Midbrain (tissue), 1 donor: ENCODE measurements around the gene PMPCA.

Source experiments
- DNase-seq: peaks from one replicate; lab custom pipeline; 2025; lab: John Stamatoyannopoulos, UW

PMPCA gene

DNA sequence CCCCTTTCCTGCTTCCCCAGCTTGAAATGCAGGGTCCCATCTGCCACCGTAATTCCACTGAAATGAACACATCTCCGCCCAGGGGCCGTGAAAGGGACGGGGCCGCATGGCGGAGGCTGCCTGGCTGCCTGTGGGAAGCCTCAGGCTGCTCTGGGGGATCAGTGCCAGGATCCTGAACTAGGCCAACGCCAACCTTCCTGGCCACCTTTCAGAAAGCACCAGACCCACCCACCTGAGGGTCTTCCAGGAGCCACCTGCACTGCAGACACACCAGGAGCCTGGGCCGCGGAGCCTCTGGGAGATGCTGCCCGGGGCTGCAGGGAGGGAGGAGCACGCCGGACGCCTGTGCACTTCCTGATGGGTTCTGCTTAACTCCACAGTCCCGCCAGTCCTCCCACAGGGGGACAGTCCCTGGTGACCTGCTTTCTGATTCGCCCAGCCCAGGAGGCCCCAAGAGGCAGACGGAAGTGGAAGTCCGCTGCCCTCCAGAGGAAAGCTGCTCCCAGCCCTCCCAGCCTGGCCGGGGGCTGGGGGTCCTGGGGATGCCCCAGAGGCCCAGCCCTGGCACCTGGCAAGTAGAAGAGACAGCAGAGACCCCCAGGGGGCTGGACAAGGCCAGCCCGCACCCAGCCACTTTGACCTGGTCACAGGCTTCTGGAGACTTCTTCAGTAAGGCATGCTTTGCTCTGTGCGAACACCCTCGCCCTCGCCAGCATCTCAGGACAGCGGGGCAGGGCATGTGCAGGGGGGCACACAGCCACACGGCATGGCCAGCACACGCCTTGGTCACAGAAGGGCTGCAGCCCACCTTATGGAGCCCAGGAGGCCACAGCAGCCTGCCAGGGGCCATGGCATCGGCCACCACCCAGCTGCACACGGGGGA lies 36.9 kb upstream of the PMPCA start, which contains the start of gene CARD9:
CARD9 (minus strand) TSS at position 370 of the 883 bp plus-strand sequence. CDS start 1,591 bp downstream, outside the sequence.
- DNase-seq, result peak; percentile 30

DNA sequence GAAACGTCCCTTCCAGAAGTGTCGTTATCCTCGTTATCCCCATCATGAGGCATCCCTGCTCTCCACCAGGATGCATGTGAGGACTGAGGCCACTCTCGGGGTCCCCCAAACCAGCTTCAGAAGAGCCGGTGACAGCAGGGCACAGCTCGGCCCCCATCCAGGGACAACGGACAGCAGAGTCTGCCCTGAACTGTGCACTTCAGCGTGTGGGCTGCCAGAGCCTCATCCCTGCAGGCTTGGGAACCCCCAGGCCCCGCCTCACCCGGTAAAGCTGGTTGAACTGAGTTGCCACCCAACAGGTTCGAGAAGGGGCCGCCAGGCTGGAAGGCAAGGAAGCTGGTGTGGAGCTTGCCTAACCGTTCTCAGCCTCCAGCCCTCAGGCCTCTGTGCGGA lies 36.3 kb upstream of the PMPCA start:
- DNase-seq, result no peak

DNA sequence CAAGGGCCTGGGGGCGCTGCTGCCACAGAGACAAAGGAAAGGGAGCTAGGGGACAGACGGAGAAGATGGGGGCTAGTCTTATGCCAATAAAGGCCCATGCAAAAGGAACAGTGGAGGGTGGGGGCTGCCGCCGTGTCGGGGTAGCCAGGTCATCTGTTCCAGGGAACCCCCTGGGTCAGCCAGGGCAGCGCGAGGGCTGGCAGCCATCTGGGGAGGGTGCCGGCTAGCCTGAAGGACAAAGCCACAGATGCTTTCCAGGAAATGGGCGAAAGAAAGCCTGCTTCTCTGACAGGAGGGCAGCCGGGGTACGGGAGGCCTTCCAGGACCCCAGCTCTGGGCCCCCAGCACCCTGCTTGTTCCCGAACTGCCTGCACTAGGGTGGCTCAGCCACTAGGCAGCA lies 35.4 kb upstream of the PMPCA start:
- no peak for DNase-seq

DNA sequence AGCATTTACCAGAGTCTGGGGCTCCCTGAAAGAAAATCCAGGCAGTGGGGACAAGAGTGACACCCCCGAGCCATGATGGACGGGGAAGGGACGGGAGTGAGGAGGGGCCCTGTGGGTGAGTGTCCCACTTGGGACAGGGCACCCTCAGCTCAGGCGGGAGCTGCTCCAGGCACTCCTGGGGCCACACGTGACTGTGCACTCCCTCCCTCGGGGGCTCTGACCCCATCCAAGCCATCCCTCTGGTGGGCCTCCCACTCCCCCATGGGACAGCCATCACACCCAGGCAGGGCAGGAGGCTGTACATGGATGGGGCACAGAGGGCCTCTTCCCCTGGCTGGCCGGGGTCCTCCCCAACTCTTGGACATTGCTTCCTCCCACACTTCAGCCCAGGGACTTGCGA lies 34.0 kb upstream of the PMPCA start:
- no peak for DNase-seq

DNA sequence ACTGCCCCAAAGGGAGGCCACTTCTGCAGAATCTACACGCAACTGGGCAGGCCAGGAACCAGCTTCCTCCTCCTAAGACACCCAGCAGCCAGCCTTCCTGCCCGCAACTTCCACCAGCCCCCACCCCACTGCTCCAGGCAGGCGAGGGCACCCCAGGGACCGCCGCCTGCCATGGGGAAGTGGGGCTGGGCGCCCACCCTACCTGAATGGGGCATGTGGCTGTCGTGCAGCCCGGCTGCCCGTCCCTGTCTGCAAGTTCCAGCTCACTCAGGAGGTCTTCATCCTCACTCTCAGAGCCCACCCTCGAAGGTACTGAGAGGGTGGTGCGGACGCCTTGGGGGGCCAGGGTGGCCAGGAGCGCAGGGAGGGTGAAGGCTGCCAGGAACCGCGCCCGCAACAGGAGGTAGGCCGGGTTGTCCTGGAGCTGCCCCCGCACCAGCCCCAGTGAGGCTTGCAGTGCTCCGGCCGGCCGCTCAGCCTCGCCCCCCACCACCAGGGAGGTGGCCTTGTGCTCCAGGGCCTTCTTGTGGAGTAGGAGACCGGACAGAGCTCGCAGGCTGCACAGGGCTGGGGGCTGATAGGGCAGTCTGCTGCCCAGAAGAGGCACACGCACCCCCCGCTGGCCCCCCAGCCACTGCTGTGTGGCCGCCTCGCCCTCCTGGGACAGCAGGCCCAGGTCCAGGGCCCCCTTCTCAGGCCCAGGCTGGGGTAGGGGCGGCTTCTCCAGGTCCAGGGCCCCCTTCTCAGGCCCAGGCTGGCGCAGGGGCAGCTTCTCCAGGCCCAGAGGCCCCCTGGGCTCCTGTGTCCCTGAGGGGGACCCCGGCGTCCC lies 32.9 kb upstream of the PMPCA start:
- no peak for DNase-seq

DNA sequence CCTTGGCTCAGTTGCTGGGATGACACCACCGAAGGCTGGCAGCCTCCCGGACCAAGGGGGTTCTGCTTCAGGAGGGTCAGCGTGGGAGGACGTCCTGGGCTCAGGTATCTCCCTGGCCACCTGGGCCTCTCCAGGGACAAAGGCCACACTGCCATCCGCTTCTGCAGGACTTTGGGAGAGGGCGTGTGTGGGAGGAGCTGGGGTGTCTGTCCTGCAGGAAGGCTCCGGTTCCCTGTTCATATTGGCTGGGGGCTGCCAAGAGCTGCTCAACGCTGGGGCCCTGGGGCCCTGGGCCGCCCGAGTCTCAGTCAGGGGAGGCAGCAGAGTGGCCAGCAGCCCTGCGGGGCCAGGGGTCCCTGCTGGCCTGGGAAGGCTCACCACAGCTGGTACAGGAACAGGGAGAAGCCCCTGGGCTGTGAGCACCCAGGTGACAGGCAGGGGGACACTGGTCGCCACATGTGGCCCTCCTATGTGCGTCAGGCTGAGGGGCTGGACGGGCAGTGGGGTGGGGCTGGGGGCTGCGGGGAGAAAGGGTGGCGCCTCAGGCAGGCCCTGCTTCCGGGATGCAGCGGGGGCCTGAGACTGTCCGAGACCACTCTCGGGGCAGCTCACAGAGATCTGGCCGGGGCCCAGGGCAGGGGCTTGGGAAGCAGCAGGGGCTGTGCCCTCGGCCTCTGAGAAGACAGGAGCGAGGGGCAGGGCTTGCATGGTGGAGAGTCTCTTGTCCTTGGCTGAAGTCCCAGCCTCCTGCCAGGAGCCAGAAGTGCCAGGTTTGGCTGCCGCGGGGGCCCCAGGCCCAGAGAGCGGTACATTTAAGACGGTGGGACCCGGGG lies 32.1 kb upstream of the PMPCA start:
- no peak for DNase-seq

DNA sequence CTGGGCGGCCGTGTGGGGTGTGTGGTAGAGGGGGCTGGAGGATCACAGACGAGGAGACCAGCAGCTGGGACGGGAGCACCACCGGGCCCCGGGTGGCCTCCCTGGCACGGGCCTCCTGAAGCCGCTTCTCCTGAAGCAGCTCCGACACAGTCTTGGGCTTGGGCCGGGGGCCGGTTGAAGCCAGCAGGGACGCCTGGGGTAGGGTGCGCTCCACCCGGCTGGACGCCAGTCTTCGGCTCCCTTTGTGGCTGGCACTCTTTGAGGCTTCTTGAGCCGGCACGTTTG lies 31.5 kb upstream of the PMPCA start:
- DNase-seq, result no peak

DNA sequence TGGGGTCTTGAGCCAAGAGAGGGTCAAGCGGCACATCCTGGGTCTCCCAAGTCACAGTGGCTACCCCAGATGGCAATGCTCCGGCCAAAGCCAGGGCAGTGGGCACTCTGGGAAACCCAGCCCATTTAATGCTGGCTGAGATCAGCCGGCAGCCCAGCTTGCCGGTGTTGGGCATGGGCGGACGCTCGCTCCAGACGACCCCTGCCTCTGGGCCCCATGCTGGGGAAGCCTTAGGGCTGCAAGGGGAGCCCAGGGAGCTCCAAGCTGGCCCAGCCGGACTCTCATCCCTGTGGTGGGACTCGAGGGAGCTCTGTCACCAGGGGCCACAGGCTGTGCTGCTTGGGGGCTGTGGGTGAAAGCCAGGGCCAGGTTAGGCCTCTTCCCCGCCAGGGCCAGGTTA lies 31.1 kb upstream of the PMPCA start:
- DNase-seq, result no peak

DNA sequence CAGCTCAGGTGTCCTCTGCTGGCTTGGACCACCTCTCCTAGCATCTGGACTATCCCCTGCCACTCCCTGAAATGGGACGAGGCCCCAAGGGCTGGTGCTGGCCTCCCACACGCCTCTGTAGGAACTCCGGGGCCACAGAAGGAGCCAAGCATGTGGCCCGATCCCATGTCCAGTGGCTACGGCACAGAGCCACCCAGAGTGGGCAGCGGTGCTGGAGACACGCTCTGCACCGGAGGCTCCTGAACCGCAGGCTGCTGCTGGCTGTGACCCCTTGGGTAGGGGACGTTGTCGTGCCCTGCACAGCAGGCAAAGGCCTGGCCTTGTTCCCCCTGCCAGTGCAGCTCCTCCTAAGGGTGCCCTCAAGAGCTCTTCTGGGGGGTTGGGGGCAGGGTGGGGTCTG lies 30.6 kb upstream of the PMPCA start:
- DNase-seq, result no peak

DNA sequence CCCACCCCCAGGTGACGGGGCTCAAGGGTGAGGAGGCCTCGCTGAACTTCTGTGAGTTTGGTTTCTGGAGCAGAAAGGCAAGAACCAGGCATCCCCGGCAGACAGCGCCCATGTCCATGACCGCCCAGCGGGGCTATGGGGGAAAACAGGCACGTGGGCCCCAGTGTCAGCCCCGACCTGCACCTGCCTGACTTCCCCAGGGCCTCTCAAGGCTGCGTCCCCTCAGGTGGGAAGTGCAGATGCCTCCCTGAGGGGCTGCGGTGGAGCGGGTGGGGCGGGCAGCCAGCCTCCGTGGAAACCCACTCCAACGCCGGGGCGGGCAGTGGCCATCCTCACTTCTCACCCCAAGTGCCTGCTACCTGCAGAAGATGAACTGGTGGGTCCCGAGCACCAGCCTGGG lies 30.1 kb upstream of the PMPCA start:
- DNase-seq, result no peak

DNA sequence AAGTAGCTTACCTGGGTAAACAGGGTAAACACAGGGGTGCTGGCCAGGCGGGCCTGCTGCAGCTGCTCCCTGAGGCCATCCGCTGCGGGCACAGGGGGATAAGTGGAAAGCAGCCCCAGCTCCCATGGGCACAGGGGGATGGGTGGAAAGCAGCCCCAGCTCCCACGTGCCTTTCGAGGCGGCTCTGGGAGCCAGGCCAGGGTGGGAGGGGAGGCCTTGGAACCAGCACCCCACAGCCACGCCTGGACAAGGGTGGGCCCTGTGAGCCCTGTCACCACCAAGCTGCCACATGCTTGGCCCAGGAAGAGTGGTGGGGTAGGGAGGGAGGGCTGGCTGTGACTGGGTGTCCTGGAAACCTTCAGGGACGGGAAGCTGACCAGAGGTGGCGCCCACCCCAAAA lies 29.1 kb upstream of the PMPCA start:
- DNase-seq, result peak; percentile 23

DNA sequence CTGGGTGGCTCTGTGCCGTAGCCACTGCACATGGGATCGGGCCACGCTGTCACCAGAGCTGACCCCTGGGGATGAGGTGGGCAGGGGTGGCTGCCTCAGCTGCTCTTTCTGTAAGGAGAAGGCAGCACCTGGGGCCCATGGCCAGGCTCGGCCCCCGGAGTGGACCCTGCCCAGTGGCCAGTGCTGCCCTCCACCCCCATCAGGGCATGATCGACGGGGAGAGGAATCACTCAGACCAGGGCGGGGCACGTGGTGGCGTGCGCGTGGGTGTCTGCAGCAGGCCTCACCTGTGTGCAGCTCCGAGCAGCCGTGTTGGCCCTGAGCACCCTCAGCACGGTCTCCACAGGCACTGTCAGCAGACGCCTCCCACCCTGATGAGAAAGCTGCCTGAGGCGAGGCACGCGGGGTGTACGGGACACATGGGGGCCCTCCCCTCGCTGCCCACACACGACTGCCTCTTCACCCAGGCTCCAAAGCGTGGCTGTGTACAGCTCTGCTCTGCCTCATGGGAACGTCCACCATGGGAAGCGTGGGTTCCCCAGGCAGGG lies 28.4 kb upstream of the PMPCA start:
- DNase-seq, result no peak

DNA sequence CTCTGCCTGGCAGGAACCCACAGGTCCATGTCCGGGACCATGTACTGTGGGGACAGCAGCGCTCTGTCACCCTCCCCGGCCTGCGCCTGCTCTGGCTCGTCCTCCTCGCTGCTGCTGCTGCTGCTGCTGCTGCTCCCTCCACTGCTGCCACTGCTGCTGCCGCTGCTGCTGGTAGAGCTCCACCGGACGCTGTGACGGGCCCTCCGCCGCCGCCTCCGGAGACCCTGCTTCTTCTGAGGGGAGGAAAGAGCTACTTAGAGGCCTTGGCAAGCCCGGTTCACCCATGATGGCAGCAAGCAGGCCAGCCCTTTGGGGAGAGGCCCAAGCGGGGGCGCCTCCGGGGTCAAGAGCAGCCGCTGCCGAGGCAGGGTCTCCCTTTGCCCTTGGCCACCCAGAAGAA lies 27.0 kb upstream of the PMPCA start:
- no peak for DNase-seq

DNA sequence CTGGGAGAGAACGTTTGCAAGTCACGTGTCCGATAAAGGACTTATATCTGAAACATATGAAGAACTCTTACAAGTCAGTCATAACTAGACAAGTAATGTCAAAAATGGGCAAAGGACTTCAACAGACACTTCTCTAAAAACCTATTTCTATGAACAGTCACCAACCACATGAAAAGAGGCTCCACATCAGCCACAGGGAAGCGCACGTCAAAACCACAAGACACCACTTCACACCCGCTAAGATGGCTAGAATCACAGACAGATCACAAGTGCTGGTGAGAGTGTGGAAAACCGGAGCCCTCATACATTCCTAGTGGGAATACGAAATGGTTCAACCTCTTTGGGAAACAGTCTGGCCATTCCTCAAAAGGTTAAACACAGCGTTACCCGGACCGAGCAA lies 25.4 kb upstream of the PMPCA start:
- no peak for DNase-seq

DNA sequence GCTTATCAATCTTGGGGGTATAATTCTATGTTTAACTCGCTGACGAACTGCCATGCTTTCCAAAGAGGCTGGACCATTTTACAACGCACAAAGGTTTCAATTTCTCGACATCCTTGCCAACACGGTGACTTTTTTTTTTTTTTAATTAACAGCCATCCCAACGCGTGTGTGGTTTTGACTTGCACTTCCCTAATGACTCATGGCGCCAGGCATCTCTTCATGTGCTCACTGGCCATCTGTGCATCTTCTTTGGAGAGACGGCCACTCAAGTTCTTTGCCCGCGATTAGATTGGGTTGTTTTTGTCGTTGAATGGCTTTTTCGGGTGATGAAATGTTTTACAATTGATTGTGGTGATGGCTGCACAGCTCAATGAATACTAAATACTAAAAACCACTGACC lies 24.4 kb upstream of the PMPCA start:
- no peak for DNase-seq

DNA sequence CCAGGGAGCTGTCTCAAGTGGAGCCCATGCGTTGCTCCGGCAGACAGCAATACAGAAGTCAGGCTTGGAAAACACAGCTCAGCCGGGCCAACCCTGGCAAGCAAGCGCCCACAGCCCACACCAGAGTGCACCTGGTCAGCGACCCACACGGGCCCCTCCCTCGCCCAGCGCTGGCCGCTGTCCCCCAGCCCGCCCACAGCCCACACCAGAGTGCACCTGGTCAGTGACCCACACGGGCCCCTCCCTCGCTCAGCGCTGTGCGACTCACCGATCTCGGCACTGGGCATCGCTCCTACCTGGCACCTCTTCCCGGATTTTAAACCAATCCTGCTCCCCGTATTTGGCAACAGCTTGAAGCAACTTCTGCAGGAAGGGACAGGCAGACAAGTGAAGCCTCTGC lies 23.2 kb upstream of the PMPCA start:
- no peak for DNase-seq

DNA sequence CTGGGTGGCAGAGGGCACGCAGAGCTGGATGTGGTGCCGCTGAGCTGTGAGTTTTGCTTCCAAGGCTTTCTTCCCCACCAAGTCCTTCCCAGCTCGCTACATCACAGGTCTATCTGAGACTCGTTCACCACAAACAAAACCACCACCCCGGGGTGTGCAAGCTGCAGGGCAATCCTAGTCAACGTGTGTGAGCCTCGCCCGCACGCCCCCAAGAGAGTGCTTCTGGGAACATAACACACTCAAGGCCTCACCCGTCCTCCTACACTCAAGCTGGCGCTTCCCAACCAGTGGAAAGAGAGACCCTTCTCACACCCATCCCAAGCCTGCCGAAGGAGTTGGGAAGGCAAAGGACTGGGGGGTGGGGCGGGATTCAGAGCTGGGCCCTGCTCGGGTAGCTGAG lies 21.1 kb upstream of the PMPCA start:
- no peak for DNase-seq

DNA sequence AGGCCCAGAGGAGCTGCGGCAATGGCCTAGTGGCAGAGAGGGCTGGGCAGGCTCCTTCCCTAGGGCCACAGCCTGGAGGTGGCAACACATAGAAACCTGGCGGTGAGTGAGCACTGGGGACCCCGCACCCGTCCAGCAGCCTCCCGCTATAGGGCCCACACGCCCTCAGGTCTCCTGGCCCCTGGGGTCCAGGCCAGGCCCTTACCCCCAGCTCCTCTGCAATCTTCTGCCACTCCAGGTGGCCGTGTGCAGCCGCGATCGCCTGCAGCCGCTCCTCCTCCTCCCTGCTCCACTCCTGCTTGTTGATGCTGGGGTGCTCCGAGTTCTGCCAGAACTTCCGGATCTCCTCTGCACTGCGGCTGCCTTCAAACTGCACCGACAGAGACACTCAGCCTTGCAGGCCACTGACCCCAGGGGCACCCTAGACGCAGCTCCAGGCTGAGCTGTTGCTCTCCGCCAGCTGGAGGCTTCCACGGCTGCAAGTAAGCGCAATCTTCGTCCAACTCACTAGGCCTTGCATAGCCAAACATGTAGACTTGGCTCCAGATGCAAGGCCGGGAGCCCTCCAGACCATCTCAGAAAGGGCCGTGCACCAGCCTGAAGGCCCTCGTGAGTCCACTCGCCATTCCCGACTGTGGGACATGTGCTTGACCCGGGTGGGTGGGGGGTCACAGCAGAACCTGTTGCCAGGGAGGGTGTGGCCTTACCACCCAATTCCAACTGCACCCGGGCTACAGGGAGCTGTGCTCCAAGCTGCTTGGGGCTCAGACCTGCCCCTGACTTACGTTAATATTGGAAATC lies 18.5 kb upstream of the PMPCA start:
- no peak for DNase-seq

DNA sequence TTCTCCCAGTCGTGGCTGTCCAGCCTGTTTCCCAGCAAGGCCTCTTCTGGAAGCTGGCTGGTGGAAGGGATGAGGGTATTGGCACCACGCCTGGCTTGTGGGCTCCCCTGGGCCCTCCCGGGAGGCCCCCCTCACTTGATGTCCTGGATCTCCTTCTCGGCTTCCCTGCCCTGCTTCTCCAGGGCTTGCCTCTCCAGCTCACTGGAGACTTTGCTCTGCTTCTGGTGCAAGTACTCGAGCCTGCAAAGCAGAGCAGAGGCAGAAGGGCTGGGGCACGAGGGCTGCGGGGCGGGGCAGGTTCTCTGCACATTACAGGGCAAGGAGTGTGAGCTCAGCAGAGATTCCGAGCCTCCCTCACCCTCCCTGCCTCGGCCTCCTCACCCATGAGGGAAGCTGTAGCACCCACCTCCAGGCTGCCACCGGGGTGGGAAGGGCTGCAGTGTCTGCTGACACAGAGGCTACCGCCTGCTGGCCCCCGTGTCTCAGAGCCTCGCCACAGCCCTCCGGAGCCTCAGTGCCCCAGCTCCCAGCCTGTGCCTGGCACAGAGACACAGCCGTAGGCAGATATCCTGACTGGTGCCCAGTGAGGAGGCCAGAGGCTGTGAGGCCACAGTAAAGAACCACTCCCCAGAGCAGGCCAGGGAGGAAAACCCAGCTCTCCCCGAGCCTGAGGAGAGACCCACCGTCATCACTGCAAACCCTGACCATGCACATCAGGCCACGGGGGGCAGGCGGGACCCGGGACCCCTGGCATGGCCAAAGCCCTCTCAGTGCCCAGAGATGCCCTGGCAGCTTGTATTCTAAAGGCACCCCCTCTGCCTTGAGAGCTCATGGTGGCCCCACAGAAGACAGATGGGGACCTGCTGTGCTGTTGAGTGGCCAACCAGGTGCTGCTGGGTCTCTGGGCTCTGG lies 17.7 kb upstream of the PMPCA start:
- no peak for DNase-seq

DNA sequence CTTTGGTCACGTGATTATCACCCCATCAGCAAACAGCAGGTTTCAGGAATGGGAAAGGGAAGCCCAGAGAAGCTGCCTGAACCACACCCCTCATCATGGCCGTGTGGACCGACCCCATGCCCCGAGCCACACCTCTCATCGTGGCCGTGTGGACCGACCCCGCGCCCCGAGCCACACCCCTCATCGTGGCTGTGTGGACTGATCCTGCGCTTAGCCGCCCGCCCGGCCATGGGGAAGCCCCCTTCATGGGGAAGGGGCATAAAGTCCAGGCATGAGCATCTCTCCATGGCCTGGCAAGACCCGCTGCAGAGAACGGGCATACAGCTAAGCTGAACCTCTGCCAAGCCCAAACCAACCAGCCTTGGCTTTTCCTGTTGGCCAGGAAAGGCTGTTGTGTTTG lies 16.9 kb upstream of the PMPCA start:
- no peak for DNase-seq
